DND-41 (cell line): ENCODE data around the gene RIPK4.

Experiments used
- ATAC-seq: fragments of 200-7000 bp; cut with Tn5 transposase; 3 replicates; pipeline ENCODE4 v1.9.1; 2021; ENCODE audit warnings: low read depth; ENCODE audit not compliant: insufficient read depth
- DNase-seq: peaks from one replicate; pipeline ENCODE4 v3.0.0-alpha.2; 2020
- H2AFZ ChIP-seq: 2 replicates; pipeline ENCODE4 v1.6.0; 2012; ENCODE audit warnings: low read depth, low read length
- H3K27ac ChIP-seq: 2 replicates; pipeline ENCODE4 v1.5.1; 2012; ENCODE audit warnings: low read length, inconsistent platforms
- H3K27me3 ChIP-seq: fragments of 200-600 bp; sonication (generic); 2 replicates; pipeline ENCODE4 v1.6.0; 2012; ENCODE audit warnings: low read length, mild to moderate bottlenecking, inconsistent platforms; ENCODE audit not compliant: insufficient read depth, poor library complexity
- H3K36me3 ChIP-seq: 2 replicates; pipeline ENCODE4 v1.5.1; 2012; ENCODE audit warnings: low read length, inconsistent platforms; ENCODE audit not compliant: insufficient read depth
- H3K4me1 ChIP-seq: 2 replicates; pipeline ENCODE4 v1.5.1; 2012; ENCODE audit warnings: mild to moderate bottlenecking, low read length; ENCODE audit not compliant: insufficient read depth
- H3K4me2 ChIP-seq: 2 replicates; pipeline ENCODE4 v1.6.0; 2012; ENCODE audit warnings: mild to moderate bottlenecking, moderate library complexity, low read length, inconsistent platforms; ENCODE audit not compliant: insufficient read depth
- H3K4me3 ChIP-seq, 2 experiments: fragments of 200-600 bp in 1 of 2; shearing (Covaris generic) in 1 of 2; 2 replicates each; pipeline ENCODE4 v1.5.1; 2012 to 2016; ENCODE audit warnings: inconsistent platforms in 2 of 2, low read length in 2 of 2, mild to moderate bottlenecking in 2 of 2, low read depth in 1 of 2, moderate library complexity in 1 of 2
- H3K79me2 ChIP-seq: 2 replicates; pipeline ENCODE4 v1.6.0; 2012; ENCODE audit warnings: low read length, inconsistent platforms; ENCODE audit not compliant: insufficient read depth
- H3K9ac ChIP-seq: 2 replicates; pipeline ENCODE4 v1.6.0; 2012; ENCODE audit warnings: low read depth, mild to moderate bottlenecking, inconsistent platforms, low read length, moderate library complexity
- H3K9me3 ChIP-seq: 2 replicates; pipeline ENCODE4 v1.5.1; 2012; ENCODE audit warnings: low read length, moderate library complexity, mild to moderate bottlenecking, inconsistent platforms; ENCODE audit not compliant: insufficient read depth, severe bottlenecking
- H4K20me1 ChIP-seq: 2 replicates; pipeline ENCODE4 v1.6.0; 2012; ENCODE audit warnings: low read length; ENCODE audit not compliant: insufficient read depth
- CTCF ChIP-seq: IDR thresholded peaks from 2 replicates; pipeline ENCODE4 v1.5.1; 2012; ENCODE audit warnings: borderline replicate concordance, low read length, moderate library complexity, mild to moderate bottlenecking; ENCODE audit not compliant: poor library complexity, severe bottlenecking; ENCODE audit errors: extremely low read depth
- EZH2 ChIP-seq: IDR thresholded peaks from 3 replicates; pipeline ENCODE4 v1.6.1; 2012; ENCODE audit warnings: borderline replicate concordance, low read depth, mild to moderate bottlenecking, moderate library complexity, low read length, inconsistent platforms; ENCODE audit not compliant: severe bottlenecking

The RIPK4 gene

GRCh38 chr21:41711416-41712007, 55.3 kb downstream of the RIPK4 start:
- no peaks in the 10 kb centered on the region for H4K20me1 ChIP-seq
- no peak overlapping the region for H3K4me3 ChIP-seq
- no peaks in the 10 kb centered on the region for H3K9me3 ChIP-seq
- H3K4me1 ChIP-seq: peaks cover 17% of the 10 kb centered on the region
- ATAC-seq: no peak
- no peak overlapping the region for H3K27ac ChIP-seq
- TF ChIP-seq EZH2: no peak
- TF ChIP-seq CTCF: no peak
- no peaks in the 10 kb centered on the region for H3K79me2 ChIP-seq
- DNase-seq: no peak
- H3K36me3 ChIP-seq: no peaks in the 10 kb centered on the region
- H3K27me3 ChIP-seq: no peaks in the 10 kb centered on the region
- H3K9ac ChIP-seq: no peak overlapping the region
- no peak overlapping the region for H2AFZ ChIP-seq
- no peak overlapping the region for H3K4me2 ChIP-seq

GRCh38 chr21:41710823-41711160, 56.1 kb downstream of the RIPK4 start:
- Histone ChIP-seq H3K27me3 (no peaks in the 10 kb centered on the region), H3K9me3 (no peaks in the 10 kb centered on the region), H3K27ac (no peak overlapping the region), H3K9ac (no peak overlapping the region), H4K20me1 (no peaks in the 10 kb centered on the region), H2AFZ (no peak overlapping the region), H3K4me3 (no peak overlapping the region), H3K79me2 (no peaks in the 10 kb centered on the region), H3K4me1 (peaks cover 17% of the 10 kb centered on the region), H3K36me3 (no peaks in the 10 kb centered on the region), H3K4me2 (no peak overlapping the region)
- DNase-seq (no peak), ATAC-seq (no peak)
- TF ChIP-seq CTCF (no peak), EZH2 (no peak)

- Histone ChIP-seq H3K36me3 (no peaks in the 10 kb centered on the region), H3K4me1 (peaks cover 17% of the 10 kb centered on the region), H2AFZ (no peak overlapping the region), H3K27ac (no peak overlapping the region), H4K20me1 (no peaks in the 10 kb centered on the region), H3K9ac (no peak overlapping the region), H3K9me3 (no peaks in the 10 kb centered on the region), H3K4me3 (no peak overlapping the region), H3K4me2 (no peak overlapping the region), H3K27me3 (no peaks in the 10 kb centered on the region), H3K79me2 (no peaks in the 10 kb centered on the region)
- no peak for TF ChIP-seq EZH2
- no peak for TF ChIP-seq CTCF
- DNase-seq (no peak), ATAC-seq (no peak)
Observed at GRCh38 chr21:41709965-41710822, 56.7 kb downstream of the RIPK4 start.
